ENCODE measurements around the gene SCUBE2. TPM values are rescaled to one million over a fixed set of nuclear protein-coding genes. Genes with fewer than 3 reads are reported as not detected.

Gene SCUBE2
- total and polyA plus RNA-seq, 2 of the 4 experiments (the other 2 are of a cell fraction): 0.43 to 0.72 TPM

DNA sequence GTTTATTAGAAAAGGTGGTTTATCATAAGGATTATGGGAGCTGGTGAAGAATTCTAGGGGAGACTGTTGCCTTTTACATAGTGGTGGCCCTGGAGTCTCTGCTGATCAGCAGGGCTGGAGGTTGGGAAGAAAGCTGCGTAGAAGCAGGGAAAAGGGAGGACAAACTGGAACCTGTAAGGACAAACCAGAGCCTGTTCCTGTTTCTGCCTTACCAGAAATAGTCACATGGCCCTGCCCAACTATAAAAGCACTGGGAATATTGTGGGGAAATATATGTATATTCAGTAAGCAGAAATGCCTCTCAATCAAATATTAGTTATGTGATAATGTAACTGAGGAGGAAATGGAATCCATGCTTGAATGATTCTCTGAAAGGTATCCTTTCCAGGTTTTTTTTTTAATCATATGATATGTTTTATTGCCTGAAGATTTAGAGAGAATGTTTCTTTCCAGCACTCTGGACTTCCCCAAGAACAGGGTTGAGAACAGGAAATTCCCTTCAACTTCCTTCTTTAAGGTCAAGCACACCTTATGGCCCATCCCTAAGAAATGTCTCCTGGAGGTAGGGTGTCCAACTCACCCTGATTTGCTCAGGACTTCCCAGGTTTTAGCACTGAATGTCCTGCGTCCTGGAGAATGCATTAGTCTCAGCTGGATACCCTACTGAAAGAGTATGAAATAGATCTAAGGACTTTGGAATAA is 33.9 kb upstream of the SCUBE2 start:
- Histone ChIP-seq H2AFZ (replicated peaks; ENCODE audit: low read length, poor library complexity) (no peak overlapping the region), H3K18ac (ENCODE audit: low read depth, low read length) (no peak overlapping the region), H3K56ac (ENCODE audit: extremely low read depth, insufficient read depth, low read length) (no peak overlapping the region), H3K79me1 (ENCODE audit: low read depth in 1 of 2, low read length in 2 of 2) (no peaks in the 10 kb centered on the region), H2BK120ac (ENCODE audit: low read depth, low read length) (no peak overlapping the region), H3K9ac (ENCODE audit: low read depth, low read length) (no peak overlapping the region), H3K4me2 (ENCODE audit: low read depth, low read length) (no peak overlapping the region), H2BK15ac (ENCODE audit: low read depth, low read length) (no peak overlapping the region), H4K8ac (ENCODE audit: low read depth in 2 of 2, low read length in 2 of 2) (no peak overlapping the region), H3K9me1 (ENCODE audit: insufficient read depth, low read length) (peaks cover 4% of the 10 kb centered on the region; the same call in 1 of the 2 replicates), H3K23ac (ENCODE audit: low read depth, low read length) (no peak overlapping the region), H3K4ac (ENCODE audit: low read depth, low read length) (no peak overlapping the region), H4K5ac (ENCODE audit: low read depth, low read length) (no peak overlapping the region), H4K20me1 (ENCODE audit: insufficient read depth, low read length) (no peaks in the 10 kb centered on the region), H3K9me3 (ENCODE audit: control insufficient read depth, insufficient read depth, low read length) (peaks cover 3% of the 10 kb centered on the region; the same call in 1 of the 2 replicates), H3K27ac (ENCODE audit: insufficient read depth, low read length) (no peak overlapping the region), H4K91ac (ENCODE audit: insufficient read depth, low read depth, low read length) (no peak overlapping the region), H3K27me3 (ENCODE audit: control insufficient read depth, insufficient read depth, low read length) (no peaks in the 10 kb centered on the region), H3K4me1 (ENCODE audit: control insufficient read depth, insufficient read depth, low read length) (no peaks in the 10 kb centered on the region), H3K14ac (replicated peaks; ENCODE audit: low read depth, low read length) (no peak overlapping the region), H2BK5ac (ENCODE audit: low read depth, low read length, poor library complexity, severe bottlenecking) (no peak overlapping the region), H2AK9ac (replicated peaks; ENCODE audit: low read depth, low read length, poor library complexity) (no peak overlapping the region), H2AK5ac (ENCODE audit: low read depth, low read length) (no peak overlapping the region), H3K36me3 (ENCODE audit: control insufficient read depth, insufficient read depth, low read length) (peaks cover 3% of the 10 kb centered on the region; the same call in 1 of the 2 replicates), H2BK20ac (ENCODE audit: low read depth, low read length) (no peak overlapping the region), H3K4me3 (ENCODE audit: insufficient read depth, low read depth, low read length) (no peak overlapping the region)
- ChIA-PET POLR2A (ENCODE audit: unreplicated experiment) (no interaction called here), CTCF (interaction anchor here (0.9 kb wide), 1 partner anchor 13 kb away, joined by 3 read pairs; no protein-coding TSS in a partner anchor)
- ATAC-seq (ENCODE audit: low read depth) (no peak), DNase-seq (no peak)
- dilution Hi-C loops (cut with HindIII; ENCODE audit: low sequenced_read_pairs, unreplicated experiment): no loop called here
- intact Hi-C loops (cut with micrococcal nuclease): no loop called here
- no CpG with 5 or more reads among the region's 2 CpGs for WGBS, 2 experiments (ENCODE audit: extremely low coverage in 2 of 2, insufficient read length in 1 of 2)
- TF ChIP-seq FOS (IDR thresholded peaks at IDR 0.05; ENCODE audit: low read depth, low read length) (no peak), RAD21 (IDR thresholded peaks at IDR 0.05; ENCODE audit: low read length) (no peak), MAFK (IDR thresholded peaks at IDR 0.05; ENCODE audit: low read depth, low read length) (no peak), CEBPB (IDR thresholded peaks at IDR 0.05; ENCODE audit: low read depth, low read length) (no peak), BHLHE40 (IDR thresholded peaks at IDR 0.05; ENCODE audit: low read depth, low read length) (no peak), RFX5 (IDR thresholded peaks at IDR 0.05; ENCODE audit: low read depth, low read length) (no peak), ELK1 (IDR thresholded peaks at IDR 0.05; ENCODE audit: borderline replicate concordance, low read depth, low read length) (no peak), MAZ (IDR thresholded peaks at IDR 0.05; ENCODE audit: borderline replicate concordance, low read depth, low read length) (no peak), RCOR1 (IDR thresholded peaks at IDR 0.05; ENCODE audit: insufficient replicate concordance, low read length) (no peak), USF2 (IDR thresholded peaks at IDR 0.05; ENCODE audit: low read depth, low read length) (no peak), POLR2A (IDR thresholded peaks at IDR 0.05; ENCODE audit: low read depth, low read length) (no peak), SMC3 (IDR thresholded peaks at IDR 0.05; ENCODE audit: low read depth, low read length) (no peak), CHD1 (IDR thresholded peaks at IDR 0.05; ENCODE audit: low read depth, low read length) (no peak), NFE2L2 (IDR thresholded peaks at IDR 0.05; ENCODE audit: low read depth, low read length) (no peak)
- TF ChIP-seq, protein P1, sequence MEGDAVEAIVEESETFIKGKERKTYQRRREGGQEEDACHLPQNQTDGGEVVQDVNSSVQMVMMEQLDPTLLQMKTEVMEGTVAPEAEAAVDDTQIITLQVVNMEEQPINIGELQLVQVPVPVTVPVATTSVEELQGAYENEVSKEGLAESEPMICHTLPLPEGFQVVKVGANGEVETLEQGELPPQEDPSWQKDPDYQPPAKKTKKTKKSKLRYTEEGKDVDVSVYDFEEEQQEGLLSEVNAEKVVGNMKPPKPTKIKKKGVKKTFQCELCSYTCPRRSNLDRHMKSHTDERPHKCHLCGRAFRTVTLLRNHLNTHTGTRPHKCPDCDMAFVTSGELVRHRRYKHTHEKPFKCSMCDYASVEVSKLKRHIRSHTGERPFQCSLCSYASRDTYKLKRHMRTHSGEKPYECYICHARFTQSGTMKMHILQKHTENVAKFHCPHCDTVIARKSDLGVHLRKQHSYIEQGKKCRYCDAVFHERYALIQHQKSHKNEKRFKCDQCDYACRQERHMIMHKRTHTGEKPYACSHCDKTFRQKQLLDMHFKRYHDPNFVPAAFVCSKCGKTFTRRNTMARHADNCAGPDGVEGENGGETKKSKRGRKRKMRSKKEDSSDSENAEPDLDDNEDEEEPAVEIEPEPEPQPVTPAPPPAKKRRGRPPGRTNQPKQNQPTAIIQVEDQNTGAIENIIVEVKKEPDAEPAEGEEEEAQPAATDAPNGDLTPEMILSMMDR (conservative IDR thresholded peaks at IDR 0.05; ENCODE audit: low read depth, low read length): no peak
- no TSS peak for BruUV-seq (replicated peaks)
- in situ Hi-C loops (cut with MboI; ENCODE audit: low sequenced_read_pairs): loop anchor here (25.0 kb wide), 1 partner anchor 438 kb away; the partner anchor contains the start of genes RPL27A and TRIM66

All from IMR-90 (cell line).